HCT116 (cell line): ENCODE data around the gene RPAP3.

ENCODE experiments used
- CTCF ChIP-seq, 3 experiments: fragments of 200-600 bp in 1 of 3; sonication (generic) in 1 of 3; IDR thresholded peaks in 2 of 3; conservative IDR thresholded peaks in 1 of 3; 2 replicates each; pipeline ENCODE4 v1.5.1; 2012 to 2017; ENCODE audit warnings: low read depth in 2 of 3, low read length in 2 of 3, antibody characterized with exemption in 1 of 3, borderline replicate concordance in 1 of 3, control low read depth in 1 of 3, mild to moderate bottlenecking in 1 of 3, mixed read lengths in 1 of 3, mixed run types in 1 of 3, moderate library complexity in 1 of 3; ENCODE audit not compliant: insufficient read depth in 1 of 3
- EGR1 ChIP-seq: IDR thresholded peaks from 2 replicates; pipeline ENCODE4 v1.6.1; 2012; ENCODE audit warnings: low read depth
- EZH2 ChIP-seq: fragments of 200-600 bp; sonication (generic); IDR thresholded peaks from 2 replicates; pipeline ENCODE4 v1.6.1; 2017; ENCODE audit warnings: antibody characterized with exemption, mixed run types
- POLR2A ChIP-seq: IDR thresholded peaks from 2 replicates; pipeline ENCODE4 v1.7.0; 2011; ENCODE audit warnings: borderline replicate concordance; ENCODE audit not compliant: insufficient read depth, insufficient read length; ENCODE audit errors: extremely low read depth
- POLR2AphosphoS5 ChIP-seq: IDR thresholded peaks from 2 replicates; pipeline ENCODE4 v1.6.1; 2011; ENCODE audit warnings: mild to moderate bottlenecking, low read depth, low read length, moderate library complexity
- RAD21 ChIP-seq: IDR thresholded peaks from 2 replicates; pipeline ENCODE4 v1.6.1; 2012; ENCODE audit warnings: low read depth, mild to moderate bottlenecking
- TCF7L2 ChIP-seq: IDR thresholded peaks from 2 replicates; pipeline ENCODE4 v1.7.0; 2011; ENCODE audit warnings: borderline replicate concordance, inconsistent platforms; ENCODE audit not compliant: insufficient read depth, insufficient read length; ENCODE audit errors: extremely low read depth
- ZBTB33 ChIP-seq: IDR thresholded peaks from 2 replicates; pipeline ENCODE4 v1.6.1; 2011; ENCODE audit warnings: mild to moderate bottlenecking, low read length, moderate library complexity; ENCODE audit not compliant: insufficient replicate concordance; ENCODE audit errors: extremely low read depth
- TF ChIP-seq, protein P1 (sequence below): IDR thresholded peaks from 2 replicates; pipeline ENCODE4 v1.6.1; 2012
- TF ChIP-seq, protein P2 (sequence below): IDR thresholded peaks from 2 replicates; pipeline ENCODE4 v1.6.1; 2012; ENCODE audit warnings: low read depth

- TF ChIP-seq, protein P1, sequence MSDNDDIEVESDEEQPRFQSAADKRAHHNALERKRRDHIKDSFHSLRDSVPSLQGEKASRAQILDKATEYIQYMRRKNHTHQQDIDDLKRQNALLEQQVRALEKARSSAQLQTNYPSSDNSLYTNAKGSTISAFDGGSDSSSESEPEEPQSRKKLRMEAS, result no peak
- no peak for TF ChIP-seq CTCF (IDR thresholded peaks at IDR 0.05 in 2 of 3, conservative IDR thresholded peaks at IDR 0.05 in 1 of 3; ENCODE audit: borderline replicate concordance in 1 of 3, insufficient read depth in 1 of 3, low read depth in 2 of 3, low read length in 2 of 3)
- TF ChIP-seq EZH2, result no peak
- no peak for TF ChIP-seq POLR2A
- no peak for TF ChIP-seq EGR1
- no peak for TF ChIP-seq RAD21
- no peak for TF ChIP-seq POLR2AphosphoS5
- TF ChIP-seq, protein P2, sequence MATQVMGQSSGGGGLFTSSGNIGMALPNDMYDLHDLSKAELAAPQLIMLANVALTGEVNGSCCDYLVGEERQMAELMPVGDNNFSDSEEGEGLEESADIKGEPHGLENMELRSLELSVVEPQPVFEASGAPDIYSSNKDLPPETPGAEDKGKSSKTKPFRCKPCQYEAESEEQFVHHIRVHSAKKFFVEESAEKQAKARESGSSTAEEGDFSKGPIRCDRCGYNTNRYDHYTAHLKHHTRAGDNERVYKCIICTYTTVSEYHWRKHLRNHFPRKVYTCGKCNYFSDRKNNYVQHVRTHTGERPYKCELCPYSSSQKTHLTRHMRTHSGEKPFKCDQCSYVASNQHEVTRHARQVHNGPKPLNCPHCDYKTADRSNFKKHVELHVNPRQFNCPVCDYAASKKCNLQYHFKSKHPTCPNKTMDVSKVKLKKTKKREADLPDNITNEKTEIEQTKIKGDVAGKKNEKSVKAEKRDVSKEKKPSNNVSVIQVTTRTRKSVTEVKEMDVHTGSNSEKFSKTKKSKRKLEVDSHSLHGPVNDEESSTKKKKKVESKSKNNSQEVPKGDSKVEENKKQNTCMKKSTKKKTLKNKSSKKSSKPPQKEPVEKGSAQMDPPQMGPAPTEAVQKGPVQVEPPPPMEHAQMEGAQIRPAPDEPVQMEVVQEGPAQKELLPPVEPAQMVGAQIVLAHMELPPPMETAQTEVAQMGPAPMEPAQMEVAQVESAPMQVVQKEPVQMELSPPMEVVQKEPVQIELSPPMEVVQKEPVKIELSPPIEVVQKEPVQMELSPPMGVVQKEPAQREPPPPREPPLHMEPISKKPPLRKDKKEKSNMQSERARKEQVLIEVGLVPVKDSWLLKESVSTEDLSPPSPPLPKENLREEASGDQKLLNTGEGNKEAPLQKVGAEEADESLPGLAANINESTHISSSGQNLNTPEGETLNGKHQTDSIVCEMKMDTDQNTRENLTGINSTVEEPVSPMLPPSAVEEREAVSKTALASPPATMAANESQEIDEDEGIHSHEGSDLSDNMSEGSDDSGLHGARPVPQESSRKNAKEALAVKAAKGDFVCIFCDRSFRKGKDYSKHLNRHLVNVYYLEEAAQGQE, result no peak
- no peak for TF ChIP-seq ZBTB33
- TF ChIP-seq TCF7L2, result no peak
Observed at GRCh38 chr12:47754126-47754525, 48.3 kb upstream of the RPAP3 start.
